ENCODE results near the gene CAMK2D.
"Not testable (repeated sequence)": the region's sequence is repeated elsewhere in the genome, so short reads cannot be mapped to it uniquely, and the experiment has no call there.

CAMK2D gene

DNA sequence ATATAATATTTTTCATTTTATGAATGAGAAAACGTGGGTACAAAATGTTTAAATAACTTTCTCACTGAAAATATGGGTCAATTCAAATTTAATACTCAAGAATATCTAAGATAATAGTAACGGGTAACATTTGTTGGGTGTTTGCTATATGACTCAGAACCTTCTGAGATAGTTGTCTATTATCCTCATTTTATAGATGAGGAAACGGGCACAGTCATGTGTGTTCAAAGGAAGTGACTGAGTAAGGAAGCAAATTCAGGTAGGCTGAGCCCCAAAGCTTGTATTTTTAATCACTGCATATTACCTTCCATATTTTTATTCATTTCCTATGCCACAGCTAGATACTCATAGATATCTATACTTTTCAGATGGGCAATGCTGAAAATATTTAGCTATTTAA, 12.2 kb upstream of the CAMK2D start:
- DNase-seq, result no peak
- no peak for TF ChIP-seq POLR2A (IDR thresholded peaks at IDR 0.05; ENCODE audit: low read length)
- no peak for TF ChIP-seq GATA1 (IDR thresholded peaks at IDR 0.05; ENCODE audit: low read depth, low read length)

DNA sequence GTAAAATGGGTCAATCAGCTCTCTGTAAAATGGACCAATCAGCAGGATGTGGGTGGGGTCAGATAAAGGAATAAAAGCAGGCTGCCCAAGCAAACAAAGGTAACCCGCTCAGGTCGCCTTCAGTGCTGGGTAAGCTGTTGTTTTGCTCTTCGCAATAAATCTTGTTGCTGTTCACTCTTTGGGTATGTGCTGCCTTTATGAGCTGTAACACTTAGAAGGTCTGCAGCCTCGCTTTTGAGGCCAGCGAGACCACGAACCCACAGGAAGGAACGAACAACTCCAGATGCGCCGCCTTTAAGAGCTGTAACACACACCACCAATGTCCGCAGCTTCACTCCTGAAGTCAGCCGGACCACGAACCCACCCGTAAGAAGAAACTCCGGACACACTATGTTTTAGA, 11.5 kb upstream of the CAMK2D start:
- TF ChIP-seq POLR2A (IDR thresholded peaks at IDR 0.05; ENCODE audit: low read length) (no peak), GATA1 (IDR thresholded peaks at IDR 0.05; ENCODE audit: low read depth, low read length) (no peak)
- DNase-seq, result no peak

DNA sequence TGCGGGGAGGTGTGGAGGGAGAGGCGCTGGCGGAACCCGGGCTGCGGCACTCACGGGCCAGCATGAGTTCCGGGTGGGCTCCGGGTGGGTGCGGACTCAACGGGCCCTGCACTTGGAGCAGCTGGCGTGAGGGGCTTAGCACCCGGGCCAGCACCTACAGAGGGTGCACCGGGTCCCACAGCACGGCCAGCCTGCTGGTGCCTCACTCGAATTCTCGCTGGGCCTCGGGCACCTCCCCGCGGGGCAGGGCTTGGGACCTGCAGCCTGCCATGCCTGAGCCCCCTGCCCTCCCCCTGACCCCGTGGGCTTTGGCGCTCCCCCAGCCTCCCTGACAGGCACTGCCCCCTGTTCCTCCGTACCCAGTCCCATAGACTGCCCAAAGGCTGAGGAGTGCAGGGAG, 10.8 kb upstream of the CAMK2D start:
- TF ChIP-seq POLR2A (IDR thresholded peaks at IDR 0.05; ENCODE audit: low read length), result no peak
- TF ChIP-seq GATA1 (IDR thresholded peaks at IDR 0.05; ENCODE audit: low read depth, low read length), result no peak
- no peak for DNase-seq

DNA sequence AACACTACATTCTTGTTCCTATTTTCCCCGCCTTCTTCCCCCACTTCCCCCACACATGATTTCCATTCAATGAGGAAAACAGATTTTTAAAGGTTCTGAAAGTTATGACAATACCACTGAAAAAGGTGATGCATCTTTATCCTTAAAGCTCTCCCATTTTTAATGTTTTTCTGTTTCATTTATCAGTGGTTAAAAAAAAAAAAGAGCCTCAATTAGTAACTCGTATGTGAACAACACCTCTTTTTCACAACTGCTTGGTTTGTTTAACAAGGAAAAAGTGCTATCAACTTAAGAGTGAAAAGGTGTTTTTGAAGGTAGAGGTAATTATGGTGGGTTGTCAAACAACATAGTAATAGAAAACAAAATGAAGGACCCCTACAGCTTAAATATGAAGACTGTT, 8.2 kb upstream of the CAMK2D start:
- TF ChIP-seq GATA1 (IDR thresholded peaks at IDR 0.05; ENCODE audit: low read depth, low read length) (no peak), POLR2A (IDR thresholded peaks at IDR 0.05; ENCODE audit: low read length) (no peak)
- no peak for DNase-seq

GRCh38 chr4:113768952-113769351, 7.4 kb upstream of the CAMK2D start:
- no peak for DNase-seq
- TF ChIP-seq POLR2A (IDR thresholded peaks at IDR 0.05; ENCODE audit: low read length) (no peak), GATA1 (IDR thresholded peaks at IDR 0.05; ENCODE audit: low read depth, low read length) (no peak)

DNA sequence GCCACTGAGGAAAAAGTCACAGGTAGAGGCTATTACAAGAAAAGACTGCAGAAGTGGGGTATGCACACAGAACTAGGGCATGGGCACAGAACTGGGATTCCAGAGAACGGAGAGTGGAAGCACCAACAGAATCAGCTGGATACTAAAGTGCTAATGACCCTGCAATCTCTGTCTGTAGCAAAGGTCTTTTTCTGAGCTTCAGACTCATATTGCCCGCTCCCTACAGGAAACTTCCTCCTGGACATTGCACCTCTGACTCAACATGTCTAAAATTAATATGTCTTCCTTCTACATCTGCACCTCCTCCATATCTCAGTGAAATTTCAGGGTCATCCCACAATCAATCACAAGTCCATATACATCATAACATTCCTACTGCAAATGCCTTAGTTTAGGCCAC, 5.3 kb upstream of the CAMK2D start:
- no peak for TF ChIP-seq POLR2A (IDR thresholded peaks at IDR 0.05; ENCODE audit: low read length)
- TF ChIP-seq GATA1 (IDR thresholded peaks at IDR 0.05; ENCODE audit: low read depth, low read length), result no peak
- DNase-seq, result no peak

DNA sequence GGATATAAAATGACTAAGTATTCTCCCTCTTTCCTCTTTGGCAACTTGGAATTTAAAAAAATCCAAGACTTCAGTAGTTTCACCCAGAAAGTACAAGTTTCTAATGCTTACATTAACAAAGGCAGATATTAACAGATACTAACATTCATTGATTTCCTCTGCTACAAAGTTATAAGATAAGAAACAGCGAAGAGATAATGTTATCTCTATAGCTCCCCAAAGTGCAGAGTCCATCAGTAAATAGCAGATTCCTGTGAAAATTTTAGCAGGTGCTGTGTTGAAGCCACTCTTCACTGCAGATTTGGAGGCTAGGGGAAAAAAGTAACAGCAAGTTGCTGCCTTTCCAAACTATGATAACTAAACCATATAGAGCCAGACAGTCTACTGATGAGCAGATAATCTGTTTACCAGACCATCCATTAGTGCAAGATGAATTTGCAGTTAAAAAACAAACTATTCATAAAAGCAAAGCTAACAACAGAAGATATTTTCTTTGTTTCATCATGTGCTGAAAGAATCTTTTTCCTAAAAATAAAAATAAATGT, 3.3 kb upstream of the CAMK2D start:
- TF ChIP-seq POLR2A (IDR thresholded peaks at IDR 0.05; ENCODE audit: low read length) (no peak), GATA1 (IDR thresholded peaks at IDR 0.05; ENCODE audit: low read depth, low read length) (no peak)
- DNase-seq, result peak in 1 of 2 experiments; percentile 1

- DNase-seq, result not testable (repeated sequence)
Measured at GRCh38 chr4:113763923-113764322, 2.4 kb upstream of the CAMK2D start.

- TF ChIP-seq POLR2A (IDR thresholded peaks at IDR 0.05; ENCODE audit: low read length) (no peak), GATA1 (IDR thresholded peaks at IDR 0.05; ENCODE audit: low read depth, low read length) (no peak)
- no peak for DNase-seq
Measured at GRCh38 chr4:113763029-113763285, 1.4 kb upstream of the CAMK2D start.

- no peak for TF ChIP-seq GATA1 (IDR thresholded peaks at IDR 0.05; ENCODE audit: low read depth, low read length)
- peak; percentile 57 for TF ChIP-seq POLR2A (IDR thresholded peaks at IDR 0.05; ENCODE audit: low read length)
- peak; percentile 98 to 99 for DNase-seq
Measured at GRCh38 chr4:113762186-113763028, 869 bp upstream of the CAMK2D start.

- peak in 1 of 2 experiments; percentile 81 for DNase-seq
- TF ChIP-seq POLR2A (IDR thresholded peaks at IDR 0.05; ENCODE audit: low read length), result no peak
- TF ChIP-seq GATA1 (IDR thresholded peaks at IDR 0.05; ENCODE audit: low read depth, low read length), result no peak
Measured at GRCh38 chr4:113760795-113761619, 531 bp downstream of the CAMK2D start.

- peak; percentile 7 to 41 for DNase-seq
- no peak for TF ChIP-seq GATA1 (IDR thresholded peaks at IDR 0.05; ENCODE audit: low read depth, low read length)
Measured at GRCh38 chr4:113760094-113760794, 1.3 kb downstream of the CAMK2D start.

DNA sequence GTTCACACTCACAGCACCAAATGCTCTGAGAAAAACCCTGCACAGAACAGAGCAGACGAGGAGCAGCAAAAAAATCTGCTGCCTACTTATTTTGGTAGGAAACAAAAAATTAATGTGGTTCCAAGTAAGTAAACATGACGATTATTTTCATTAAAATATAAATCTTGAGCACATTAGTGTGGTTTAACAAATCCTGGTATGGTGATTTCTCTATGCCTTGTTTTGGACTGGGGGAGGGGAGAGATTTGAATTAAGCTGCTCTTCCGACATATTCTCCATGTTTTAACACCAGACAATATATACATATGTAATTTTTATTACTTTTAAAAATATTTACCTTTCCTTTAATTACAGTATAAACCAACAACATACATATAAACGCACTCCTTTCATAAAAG, 1.8 kb downstream of the CAMK2D start:
- DNase-seq, result no peak
- TF ChIP-seq POLR2A (IDR thresholded peaks at IDR 0.05; ENCODE audit: low read length) (no peak), GATA1 (IDR thresholded peaks at IDR 0.05; ENCODE audit: low read depth, low read length) (no peak)

DNA sequence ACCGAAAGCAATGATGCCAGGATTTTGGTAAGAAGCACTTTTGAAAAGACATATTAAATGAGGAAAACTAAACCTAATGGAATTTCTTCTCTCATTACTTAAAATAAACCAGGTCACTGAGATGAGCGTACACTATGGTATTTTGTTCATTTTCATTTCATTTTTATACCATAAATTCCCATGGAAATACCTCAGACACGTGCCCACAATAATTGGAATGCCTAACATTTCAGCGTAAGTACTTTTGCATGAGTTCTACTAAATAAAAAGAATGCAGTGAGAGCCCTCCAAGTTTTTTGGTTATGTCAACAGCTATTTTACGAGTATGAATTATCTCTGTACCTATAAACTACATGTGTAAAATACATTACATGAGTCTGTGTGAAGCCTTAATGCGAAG, 3.2 kb downstream of the CAMK2D start:
- TF ChIP-seq POLR2A (IDR thresholded peaks at IDR 0.05; ENCODE audit: low read length), result no peak
- no peak for TF ChIP-seq GATA1 (IDR thresholded peaks at IDR 0.05; ENCODE audit: low read depth, low read length)

More for the DNA sequence above, 3.2 kb downstream of the CAMK2D start:
- no peak for DNase-seq

Data from erythroblast (primary cell).